GM10266 (cell line): ENCODE data around the gene VDR.

Experiments
- DNase-seq: peaks from one replicate; pipeline ENCODE4 v3.0.0; 2012; ENCODE audit errors: extremely low spot score
- CTCF ChIP-seq: IDR thresholded peaks from 2 replicates; pipeline ENCODE4 v1.5.1; 2012; ENCODE audit warnings: mild to moderate bottlenecking, low read depth; ENCODE audit not compliant: control insufficient read depth, insufficient read depth; ENCODE audit errors: missing control alignments

VDR gene

DNA sequence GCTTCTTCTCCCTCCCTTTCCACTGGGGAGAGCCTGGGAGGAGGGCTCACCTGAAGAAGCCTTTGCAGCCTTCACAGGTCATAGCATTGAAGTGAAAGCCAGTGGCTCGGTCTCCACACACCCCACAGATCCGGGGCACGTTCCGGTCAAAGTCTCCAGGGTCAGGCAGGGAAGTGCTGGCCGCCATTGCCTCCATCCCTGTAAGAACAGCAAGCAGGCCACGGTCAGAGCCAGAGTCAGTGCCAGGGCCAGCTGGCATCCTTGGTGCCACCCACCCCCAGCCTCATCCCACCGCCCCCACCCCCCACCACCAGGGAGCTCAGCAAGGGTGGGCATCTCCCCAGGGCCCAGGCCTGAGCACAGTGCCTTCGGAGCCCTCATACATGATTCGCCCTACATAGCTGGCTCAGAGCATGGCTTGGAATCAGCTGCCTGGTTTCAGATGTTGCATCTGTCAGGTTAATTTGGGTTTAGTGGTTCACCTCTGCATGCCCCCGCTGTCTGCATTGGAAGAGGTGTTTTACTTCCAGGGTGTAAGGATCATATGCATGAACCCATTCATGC lies 25.8 kb downstream of the VDR start:
- TF ChIP-seq CTCF: no peak

DNA sequence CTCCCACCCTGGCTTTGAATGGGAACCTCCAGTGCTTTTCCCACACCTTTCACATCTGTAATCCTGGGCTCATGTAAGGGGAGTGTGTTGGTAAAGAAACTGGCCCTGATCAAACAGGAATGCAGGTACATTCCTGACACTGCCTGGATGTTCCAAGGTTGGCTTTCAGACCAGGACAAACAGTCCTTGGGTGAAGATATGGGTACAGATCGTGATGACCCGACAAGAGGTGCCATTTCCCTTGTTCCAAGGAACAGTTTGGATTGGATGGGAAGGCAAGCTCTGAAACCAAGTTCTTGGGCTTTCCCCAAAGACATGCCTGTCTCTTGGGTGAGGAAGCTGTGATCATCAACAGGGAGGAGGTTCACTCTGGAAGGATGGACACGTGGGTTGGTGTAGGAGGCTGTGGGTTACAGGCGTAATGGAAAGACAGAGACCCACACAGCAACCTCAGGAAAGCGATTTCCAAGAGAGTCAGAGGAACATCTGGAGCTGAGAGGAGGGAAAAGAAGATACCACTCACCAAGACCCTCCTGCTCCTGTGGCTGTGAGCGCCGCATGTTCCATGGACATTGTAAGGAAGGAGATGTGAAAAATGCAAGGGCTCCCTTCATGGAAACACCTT lies 26.4 kb downstream of the VDR start:
- TF ChIP-seq CTCF: no peak
- DNase-seq: no peak

More for the DNA sequence above, 25.8 kb downstream of the VDR start:
- DNase-seq: no peak

DNA sequence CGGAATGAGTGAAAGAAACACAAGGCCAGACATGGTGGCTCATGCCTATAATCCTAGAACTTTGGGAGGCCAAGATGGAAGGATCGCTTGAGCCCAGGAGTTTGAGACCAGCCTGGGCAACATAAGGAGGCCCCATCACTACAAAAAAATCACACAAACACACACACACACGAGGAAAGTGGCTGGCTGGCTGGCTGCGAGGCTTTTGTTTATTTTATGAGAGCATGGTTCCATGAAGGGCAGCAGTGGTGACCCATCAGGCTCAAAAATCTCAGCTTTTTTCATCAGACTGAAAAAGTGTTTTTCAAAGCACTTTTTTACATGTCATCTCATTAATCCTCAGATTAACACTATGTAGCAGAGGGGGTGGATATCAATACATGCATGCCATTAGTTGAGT lies 27.7 kb downstream of the VDR start:
- TF ChIP-seq CTCF: no peak
- no peak for DNase-seq

- no peak for TF ChIP-seq CTCF
- no peak for DNase-seq
These were observed 28.3 kb downstream of the VDR start for GRCh38 chr12:47876440-47876960.

GRCh38 chr12:47875746-47876439 lies 28.9 kb downstream of the VDR start:
- TF ChIP-seq CTCF: no peak
- DNase-seq: no peak

GRCh38 chr12:47874316-47874715 lies 30.5 kb downstream of the VDR start:
- TF ChIP-seq CTCF: no peak
- no peak for DNase-seq
